Dermis microvascular lymphatic vessel endothelial cell (primary cell): Measurements from ENCODE around the gene SMIM28. TPM values are rescaled to one million over a fixed set of nuclear protein-coding genes. Genes with fewer than 3 reads are reported as not detected.
A peak's percentile ranks its signal among the peaks of the same experiment; 100 is the strongest.
"Not testable (repeated sequence)": the region's sequence is repeated elsewhere in the genome, so short reads cannot be mapped to it uniquely, and the experiment has no call there.

ENCODE experiments used
- DNase-seq, 2 donors: peaks; one replicate each; pipeline versions ENCODE4 v3.0.0 to v3.0.0-alpha.2; 2010; ENCODE audit warnings: low read depth in 2 of 2
- total RNA-seq: library from RNA; depleted of rRNA; stranded (reverse); fragments of >200 nt; gene quantifications from 2 replicates; pipeline ENCODE4 v1.2.1, GENCODE V29; 2014

SMIM28 gene
- not detected in 2 replicates for total RNA-seq

DNA sequence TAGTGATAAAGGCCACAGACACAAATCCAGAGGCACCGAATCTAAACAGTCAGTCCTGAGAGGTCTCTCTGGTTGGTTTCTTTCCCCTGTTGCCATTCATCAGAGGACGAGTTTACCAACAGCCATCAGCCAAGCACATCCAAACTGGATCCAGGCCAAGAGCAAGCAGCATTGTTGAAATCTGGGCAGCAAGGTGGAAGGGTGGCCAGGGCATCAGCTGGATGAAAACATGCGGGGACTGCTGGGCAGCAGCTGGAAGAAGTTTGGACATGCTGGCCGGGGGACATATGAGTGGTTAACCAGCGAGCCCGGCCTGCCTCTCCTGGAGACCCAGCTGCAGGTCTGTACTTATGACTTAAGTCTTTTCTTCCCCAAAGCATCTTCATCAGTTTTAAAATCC is at the start of gene SMIM28:
SMIM28 (plus strand) TSS at position 62 of the 400 bp plus-strand sequence; CDS start at position 230, 168 bp downstream.
- no peak for DNase-seq

DNA sequence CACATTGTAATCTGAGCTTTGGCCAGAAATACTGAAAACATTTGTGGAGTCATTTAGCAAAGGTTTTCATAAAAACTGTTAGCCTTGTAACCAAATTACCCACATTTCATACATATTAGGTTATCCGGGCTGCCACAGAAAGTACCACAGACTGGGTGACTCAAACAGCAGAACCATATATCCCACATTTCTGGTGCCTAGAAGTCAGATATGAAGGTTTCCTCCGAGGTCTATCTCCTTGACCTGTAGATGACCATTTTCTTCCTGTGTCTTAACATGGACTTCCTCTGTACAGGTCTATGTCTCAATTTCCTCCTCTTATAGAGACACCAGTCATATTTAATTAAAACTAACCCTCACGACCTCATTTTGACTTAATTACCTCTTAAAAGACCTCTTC is 49.5 kb upstream of the SMIM28 start:
- DNase-seq = no peak

DNA sequence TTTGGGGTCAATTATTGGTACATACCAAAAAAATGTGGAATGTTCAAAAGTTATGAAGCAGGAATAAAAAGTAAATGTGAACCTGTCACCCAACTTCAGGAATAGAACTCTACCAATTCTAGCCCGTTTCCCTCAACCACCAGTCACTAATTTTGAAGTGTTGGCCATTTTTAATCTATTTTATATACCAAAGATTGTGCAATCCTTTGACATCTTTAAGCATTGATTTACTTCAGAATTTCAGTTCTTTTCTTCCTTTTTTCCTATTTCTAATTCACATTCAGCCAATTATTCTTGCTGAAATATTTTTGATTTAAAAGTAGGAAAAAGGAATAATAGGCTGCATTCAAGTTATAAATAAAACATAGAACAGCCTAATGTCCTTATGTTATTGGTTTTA is 46.9 kb upstream of the SMIM28 start:
- no peak for DNase-seq

DNA sequence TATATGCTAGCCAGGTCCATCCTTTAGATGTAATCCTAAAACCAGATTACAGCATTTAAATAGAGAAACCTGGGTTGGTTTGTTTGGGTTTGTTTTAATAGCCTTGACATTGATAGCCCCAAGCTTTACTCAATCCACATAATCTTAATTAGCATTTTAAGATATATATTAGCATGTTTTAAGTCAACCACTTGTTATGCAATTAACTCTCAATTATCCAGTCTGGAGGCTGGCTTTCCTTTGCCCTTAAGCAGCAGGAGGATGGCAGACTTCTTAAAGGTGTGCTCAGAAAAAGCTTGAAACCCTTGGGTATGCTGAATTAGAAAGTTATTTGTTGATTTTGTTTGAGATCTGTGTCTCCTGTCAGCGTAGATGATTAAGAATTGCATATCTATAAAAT is 46.3 kb upstream of the SMIM28 start:
- DNase-seq = no peak

DNA sequence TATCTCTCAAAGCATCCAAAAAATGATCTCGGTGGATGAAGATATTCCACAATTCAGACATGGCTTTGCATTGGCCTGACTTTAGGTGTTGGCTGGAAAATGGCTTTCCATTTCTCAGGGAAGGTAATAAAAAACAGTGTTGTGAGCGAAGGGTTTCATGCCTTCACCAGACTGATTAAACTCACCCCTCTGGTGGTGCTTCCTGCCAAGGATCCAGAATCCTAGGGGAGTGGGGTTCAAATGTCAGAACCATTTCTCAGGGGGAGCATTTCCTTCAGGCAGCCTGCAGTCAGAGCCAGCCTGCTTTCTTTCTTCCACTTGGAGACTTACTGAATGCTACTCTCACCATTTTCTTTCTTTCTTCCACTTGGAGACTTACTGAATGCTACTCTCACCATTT is 45.7 kb upstream of the SMIM28 start:
- no peak for DNase-seq

DNA sequence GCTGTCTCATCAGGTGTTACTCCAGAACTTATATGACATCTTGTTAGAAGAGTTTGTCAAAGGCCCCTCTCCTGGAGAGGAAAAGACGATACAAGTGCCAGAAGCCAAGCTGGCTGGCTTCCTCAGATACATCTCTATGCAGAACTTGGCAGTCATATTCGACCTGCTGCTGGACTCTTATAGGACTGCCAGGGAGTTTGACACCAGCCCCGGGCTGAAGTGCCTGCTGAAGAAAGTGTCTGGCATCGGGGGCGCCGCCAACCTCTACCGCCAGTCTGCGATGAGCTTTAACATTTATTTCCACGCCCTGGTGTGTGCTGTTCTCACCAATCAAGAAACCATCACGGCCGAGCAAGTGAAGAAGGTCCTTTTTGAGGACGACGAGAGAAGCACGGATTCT is 43.7 kb upstream of the SMIM28 start:
- no peak for DNase-seq

DNA sequence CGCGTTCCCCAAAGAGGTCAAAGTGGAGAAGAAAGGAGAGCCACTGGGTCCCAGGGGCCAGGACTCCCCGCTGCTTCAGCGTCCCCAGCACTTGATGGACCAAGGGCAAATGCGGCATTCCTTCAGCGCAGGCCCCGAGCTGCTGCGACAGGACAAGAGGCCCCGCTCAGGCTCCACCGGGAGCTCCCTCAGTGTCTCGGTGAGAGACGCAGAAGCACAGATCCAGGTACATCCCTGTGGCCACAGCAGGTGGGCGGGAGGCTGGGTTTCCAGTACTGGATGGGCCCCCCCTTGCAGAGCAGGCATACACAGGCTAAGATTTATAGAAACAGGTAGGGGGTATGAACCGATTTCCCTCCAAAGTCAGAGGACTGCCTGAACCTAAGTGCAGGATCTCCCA is 42.7 kb upstream of the SMIM28 start:
- no peak for DNase-seq

DNA sequence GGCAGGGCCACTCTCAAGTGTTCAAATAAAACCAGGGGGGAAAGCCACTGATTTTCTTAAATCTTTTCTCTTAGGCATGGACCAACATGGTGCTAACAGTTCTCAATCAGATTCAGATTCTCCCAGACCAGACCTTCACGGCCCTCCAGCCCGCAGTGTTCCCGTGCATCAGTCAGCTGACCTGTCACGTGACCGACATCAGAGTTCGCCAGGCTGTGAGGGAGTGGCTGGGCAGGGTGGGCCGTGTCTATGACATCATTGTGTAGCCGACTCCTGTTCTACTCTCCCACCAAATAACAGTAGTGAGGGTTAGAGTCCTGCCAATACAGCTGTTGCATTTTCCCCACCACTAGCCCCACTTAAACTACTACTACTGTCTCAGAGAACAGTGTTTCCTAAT is 41.5 kb upstream of the SMIM28 start:
- no peak for DNase-seq

DNA sequence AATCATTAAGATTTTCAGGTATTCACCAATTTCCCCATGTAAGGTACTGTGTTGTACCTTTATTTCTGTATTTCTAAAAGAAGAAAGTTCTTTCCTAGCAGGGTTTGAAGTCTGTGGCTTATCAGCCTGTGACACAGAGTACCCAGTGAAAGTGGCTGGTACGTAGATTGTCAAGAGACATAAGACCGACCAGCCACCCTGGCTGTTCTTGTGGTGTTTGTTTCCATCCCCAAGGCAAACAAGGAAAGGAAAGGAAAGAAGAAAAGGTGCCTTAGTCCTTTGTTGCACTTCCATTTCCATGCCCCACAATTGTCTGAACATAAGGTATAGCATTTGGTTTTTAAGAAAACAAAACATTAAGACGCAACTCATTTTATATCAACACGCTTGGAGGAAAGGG is 40.6 kb upstream of the SMIM28 start:
- no peak for DNase-seq

DNA sequence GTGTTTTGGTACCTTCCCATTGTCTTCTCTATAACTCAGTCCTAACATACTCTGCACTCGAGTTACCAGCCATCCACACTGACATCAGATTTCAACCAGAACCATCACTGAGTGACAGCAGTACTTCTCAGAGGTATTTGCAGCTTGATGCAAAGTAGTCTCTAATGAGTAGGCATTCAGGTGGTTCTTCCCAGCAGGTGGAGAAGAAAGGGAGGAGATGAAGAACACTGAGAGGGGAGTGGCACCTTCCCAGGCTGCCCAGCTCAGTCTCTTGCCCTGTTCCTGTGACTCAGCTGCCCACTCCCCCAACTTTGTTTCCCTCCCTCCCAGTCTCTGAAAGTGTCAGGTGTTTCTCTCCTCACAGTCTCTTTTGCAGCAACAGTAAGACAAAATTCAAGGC is 38.7 kb upstream of the SMIM28 start:
- DNase-seq = no peak

DNA sequence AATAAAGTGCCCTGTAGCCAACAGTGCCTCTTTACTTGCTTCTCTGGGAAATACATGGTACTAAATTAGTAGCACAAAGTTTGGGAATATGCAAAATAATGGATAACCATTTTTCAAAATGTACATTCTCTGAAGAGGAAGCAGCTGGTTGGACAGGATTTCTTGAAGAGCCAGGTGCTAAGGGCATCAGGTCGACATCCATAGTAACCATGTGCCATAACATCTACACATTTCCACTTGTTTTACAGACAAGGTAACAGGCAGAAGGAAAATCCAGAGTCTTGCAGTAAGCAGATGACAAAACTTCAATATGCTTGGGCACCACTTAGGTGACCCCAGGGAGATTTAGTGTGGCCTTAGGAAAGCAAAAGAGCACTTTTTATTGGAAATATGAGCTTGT is 36.5 kb upstream of the SMIM28 start:
- DNase-seq = peak in 1 of 2 donors; percentile 44

DNA sequence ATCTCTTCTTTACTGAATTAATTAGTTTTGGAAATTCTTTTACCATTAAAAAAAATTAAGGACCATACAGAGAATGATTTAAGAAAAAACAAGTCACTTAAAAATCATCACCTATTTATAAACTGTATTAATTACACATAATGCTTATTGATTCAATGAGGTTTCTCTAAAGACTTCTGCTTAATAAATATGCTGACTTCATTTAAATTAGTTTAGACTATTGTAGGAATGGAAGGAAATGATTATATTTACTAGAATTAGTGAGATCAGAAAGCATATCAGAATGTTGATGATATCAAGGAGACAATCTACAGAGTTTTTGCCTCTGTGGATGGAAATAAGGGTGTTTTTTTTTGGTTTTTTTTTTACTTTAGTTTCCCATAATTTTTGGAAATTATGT is 34.6 kb upstream of the SMIM28 start:
- DNase-seq = no peak

DNA sequence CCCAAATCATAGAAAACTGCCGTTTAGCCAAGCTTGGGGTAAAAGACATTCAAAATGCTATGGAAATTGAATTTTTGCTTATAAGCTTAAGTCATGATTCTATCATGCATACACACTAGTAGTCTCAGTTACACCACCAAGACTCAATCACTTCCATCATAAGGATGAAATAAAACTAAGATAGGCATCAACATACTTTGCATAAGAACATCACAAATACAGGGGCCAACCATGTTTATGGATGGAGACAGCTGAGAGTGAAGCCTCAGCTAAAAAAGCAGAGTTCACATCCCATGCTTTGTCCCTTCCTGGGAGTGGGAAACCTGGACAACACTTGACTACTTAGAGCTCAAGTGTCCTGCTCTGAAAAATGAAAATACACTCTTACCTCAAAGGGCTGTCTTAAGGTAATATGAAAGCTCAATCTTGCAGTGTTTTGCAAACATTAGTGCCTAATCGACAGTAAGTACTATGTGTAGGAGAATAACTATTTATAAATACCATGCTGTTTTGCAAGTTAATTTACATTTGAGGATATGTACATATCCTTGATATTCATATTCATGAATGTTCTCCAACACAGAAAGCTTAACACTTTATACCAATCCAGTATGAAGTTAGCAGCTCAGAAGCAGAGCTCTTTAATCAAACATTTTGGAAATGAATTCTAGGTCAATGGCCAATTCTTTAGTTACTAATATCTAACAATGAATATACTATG is 32.0 kb upstream of the SMIM28 start:
- DNase-seq = no peak

DNA sequence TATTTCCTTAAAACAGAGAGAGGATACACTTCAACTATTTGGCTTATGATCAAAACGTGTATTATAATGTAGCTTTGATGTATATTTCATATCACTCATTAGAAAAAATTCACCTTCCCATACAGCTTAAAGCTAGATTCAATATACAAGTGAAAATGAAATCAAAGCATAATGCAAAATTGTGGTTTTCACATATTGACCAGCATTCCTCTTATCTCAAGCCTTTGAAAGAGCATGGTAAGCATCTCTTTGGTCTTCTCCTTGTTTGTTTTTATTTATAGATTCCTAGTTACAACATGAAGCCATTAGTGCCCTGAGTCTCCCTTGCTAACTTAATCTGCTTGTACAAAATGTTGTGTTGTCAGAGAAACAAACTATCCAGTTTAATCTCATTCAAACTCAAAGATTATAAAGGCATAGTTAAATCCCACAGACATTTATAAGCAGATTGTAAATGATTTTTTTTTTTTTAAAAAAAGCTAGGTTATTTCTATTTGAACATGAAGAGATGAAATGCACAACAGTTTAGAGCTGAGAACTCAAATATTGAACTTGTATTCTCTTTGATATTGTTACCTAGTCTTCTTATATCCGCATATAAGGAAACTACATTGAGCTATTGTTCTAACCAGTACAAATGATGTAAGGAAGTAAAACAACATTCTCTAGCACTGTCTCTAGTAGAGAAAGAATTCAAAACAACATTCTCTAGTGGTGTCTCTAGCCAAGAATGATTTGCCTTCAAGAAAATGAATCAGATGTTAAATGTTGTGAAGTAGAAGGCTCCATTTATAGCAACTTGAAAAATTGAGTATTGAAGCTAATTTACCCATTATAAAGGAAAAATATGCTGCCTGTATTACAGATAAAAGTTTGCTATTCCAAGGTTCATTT is 31.2 kb upstream of the SMIM28 start:
- DNase-seq = peak in 1 of 2 donors; percentile 35

DNA sequence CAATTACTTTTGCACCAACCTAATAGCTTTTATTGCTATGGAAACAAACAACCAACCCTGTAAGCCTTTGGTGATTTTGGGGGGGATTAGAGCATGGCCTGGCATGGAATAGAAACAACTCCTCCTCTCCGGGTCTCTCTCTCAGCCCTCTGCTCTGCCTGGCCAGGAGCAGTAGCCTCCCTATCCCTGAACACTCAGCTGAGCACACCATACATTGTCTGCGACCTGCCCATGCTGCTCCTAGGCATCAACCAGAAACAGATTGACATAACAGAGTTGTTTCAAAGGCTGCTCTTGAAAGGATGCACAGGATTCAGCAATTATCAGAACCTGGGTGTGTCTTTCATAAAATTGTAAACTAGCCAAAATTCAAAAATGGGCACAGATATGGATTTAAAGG is 29.8 kb upstream of the SMIM28 start:
- DNase-seq = no peak

DNA sequence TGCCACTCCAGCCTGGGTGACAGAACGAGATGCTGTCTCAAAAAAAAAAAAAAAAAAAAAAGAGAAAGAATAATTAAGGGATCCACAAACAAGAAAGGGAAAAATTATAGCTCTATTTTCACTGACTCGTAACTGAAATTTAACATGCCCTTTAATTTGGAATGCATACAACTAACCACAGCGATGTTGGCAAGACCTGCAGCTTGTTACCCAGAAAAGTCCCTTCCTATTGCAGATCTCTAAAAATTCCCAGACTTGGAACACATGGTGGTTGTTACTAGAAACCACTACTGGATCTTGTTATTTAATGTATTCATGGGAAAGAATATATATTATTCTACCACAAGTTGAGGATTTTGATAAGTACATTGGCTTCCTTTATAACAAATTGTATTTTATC is 27.8 kb upstream of the SMIM28 start:
- no peak for DNase-seq

DNA sequence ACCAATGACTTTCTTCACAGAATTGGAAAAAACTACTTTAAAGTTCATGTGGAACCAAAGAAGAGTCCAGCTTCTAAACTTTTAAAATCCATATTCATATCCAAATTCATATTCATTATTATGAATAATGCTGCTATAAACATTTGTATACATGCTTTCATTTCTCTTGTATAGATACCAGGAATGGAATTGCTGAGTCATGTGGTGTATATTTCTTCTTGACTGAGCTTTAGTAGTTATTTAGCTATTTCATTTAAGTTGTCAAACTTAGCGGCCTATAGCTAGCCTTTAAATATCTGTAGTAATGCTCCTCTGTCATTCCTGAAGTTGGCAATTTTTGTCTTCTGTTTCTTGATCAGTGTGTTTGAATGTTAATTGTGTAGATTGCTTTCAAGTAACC is 19.8 kb upstream of the SMIM28 start:
- DNase-seq = no peak

DNA sequence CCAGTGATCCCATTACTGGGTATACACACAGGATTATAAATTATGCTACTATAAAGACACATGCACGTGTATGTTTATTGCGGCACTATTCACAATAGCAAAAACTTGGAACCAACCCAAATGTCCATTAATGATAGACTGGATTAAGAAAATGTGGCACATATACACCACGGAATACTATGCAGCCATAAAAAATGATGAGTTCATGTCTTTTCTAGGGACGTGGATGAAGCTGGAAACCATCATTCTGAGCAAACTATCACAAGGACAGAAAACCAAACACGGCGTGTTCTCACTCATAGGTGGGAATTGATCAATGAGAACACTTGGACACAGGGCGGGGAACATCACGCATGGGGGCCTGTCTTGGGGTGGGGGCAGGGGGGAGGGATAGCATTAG is 9.0 kb upstream of the SMIM28 start:
- not testable (repeated sequence) for DNase-seq

DNA sequence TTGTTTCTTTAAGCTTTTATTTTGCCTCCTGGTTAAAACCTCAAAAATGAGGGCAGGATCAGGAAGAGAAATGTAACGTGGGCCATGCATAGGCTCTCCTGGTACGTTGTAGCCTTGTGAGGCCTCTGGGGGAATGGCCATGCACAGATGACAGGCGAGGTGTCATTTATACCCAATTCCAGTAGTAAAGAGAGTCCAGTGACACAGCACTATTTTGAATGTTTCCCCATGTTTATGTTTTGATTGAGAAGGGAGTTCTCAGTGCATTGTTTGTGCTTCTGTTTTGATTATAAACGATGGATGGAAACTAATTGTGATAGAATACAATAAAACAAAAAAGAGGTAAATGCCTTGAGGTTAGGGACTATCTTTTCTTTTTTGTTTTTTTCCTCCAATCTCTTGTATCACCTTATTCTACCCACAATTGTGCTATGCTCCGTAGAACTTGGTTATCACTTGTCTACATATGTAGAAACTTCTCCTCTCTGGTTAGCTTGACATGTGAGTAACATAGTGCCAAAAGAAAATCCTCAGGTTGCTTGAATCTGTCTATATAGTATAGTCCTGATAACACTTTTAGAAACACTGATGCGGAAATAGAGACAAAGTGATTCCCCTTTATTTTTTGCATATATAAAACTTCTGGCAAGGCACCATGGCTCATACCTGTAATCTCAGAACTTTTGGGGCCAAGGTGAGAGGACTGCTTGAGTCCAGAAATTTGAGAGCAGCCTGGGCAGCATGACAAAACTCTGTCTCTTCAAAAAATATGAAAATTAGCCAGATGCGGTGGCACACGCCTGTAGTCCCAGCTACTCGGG is 6.9 kb upstream of the SMIM28 start:
- no peak for DNase-seq

DNA sequence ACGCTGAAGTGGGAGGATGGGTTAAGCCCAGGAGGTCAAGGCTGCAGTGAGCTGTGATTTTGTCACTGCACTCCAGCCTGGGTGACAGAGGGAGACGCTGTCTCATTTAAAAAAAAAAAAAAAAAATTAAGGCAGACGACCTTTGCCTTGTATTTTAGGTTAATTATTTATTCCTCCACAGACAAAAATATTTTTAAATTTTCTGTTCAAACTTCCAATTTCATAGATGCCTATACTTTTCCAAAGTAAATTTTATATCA is 6.3 kb upstream of the SMIM28 start:
- DNase-seq = no peak

DNA sequence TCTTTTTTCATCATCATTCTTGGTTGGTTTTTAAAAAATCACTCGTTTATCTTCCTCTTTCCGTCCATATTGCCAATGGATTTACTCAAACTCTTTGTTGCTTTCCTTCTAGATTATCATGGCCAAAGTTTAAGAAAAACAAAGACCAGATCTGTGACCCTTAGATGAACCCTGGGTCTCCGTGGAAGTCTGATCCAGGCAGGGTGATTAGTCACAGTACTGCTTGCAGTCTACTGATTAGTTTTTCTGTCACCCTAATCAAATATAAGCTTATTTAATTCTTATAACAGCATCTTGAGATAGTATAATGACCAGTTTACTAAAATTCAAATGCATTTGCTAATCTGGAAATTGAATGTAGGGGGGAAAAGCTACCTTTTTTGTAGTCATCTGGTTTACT is 6.0 kb upstream of the SMIM28 start:
- DNase-seq = peak in 1 of 2 donors; percentile 62

DNA sequence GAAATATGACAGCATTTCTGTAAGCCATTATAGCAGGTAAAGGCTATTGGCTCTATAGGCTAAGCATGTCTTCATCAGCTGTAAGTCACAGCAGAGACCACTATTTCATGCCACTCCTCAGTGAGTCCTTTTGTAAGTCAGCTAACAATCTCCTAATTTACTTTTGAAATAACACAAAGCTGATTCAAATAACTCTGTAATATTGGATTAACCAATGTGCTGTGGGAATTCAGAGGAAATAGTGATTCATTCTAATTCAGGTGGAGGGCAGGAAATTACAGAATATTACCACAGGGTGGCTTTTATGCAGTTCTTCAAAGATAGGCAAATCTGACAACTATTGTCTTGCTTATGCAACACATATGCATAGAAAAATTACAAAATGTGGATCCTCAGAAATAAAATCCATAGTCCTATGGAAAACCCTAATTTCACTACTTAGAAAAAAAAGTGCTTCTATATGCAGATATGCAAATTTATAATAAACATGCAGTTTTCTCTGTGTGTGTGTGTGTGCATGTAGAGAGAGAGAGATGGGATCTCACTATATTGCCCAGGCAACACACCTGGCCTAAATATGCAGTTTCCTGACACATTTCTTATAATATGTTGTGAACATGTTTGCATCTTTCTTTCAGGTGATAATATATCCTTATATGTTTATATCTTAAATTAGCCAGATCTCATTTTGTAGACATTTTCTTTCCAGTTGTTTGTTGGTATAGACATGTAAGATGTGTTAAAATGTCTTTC is 4.8 kb upstream of the SMIM28 start:
- peak; percentile 55 to 64 for DNase-seq
